H54 (cell line): ENCODE measurements around the gene TRIM23.

Experiments used
- DNase-seq: peaks from one replicate; pipeline ENCODE4 v3.0.0; 2011; ENCODE audit warnings: low spot score, mixed read lengths; ENCODE audit not compliant: insufficient read length
- FAIRE-seq: peaks from 3 replicates; lab custom pipeline; 2011; peaks lifted over from hg19 to GRCh38; lab: Jason Lieb, UNC
- POLR2A ChIP-seq: IDR thresholded peaks from 2 replicates; pipeline ENCODE4 v1.6.1; 2011; ENCODE audit warnings: low read depth, mild to moderate bottlenecking, low read length

The TRIM23 gene

GRCh38 chr5:65548281-65548680, 75.9 kb downstream of the TRIM23 start:
- TF ChIP-seq POLR2A: no peak
- FAIRE-seq (no peak), DNase-seq (no peak)

GRCh38 chr5:65546141-65546540, 78.0 kb downstream of the TRIM23 start:
- no peak for DNase-seq
- TF ChIP-seq POLR2A: no peak
- no peak for FAIRE-seq

GRCh38 chr5:65544473-65544872, 79.7 kb downstream of the TRIM23 start:
- FAIRE-seq: no peak
- TF ChIP-seq POLR2A: no peak

GRCh38 chr5:65539827-65540226, 84.3 kb downstream of the TRIM23 start:
- FAIRE-seq: no peak
- TF ChIP-seq POLR2A: no peak
- DNase-seq: no peak

More at GRCh38 chr5:65544473-65544872, 79.7 kb downstream of the TRIM23 start:
- DNase-seq: no peak
